Skeletal muscle cell (primary cell): ENCODE data around the gene RNF144B.

Experiments used
- DNase-seq: peaks from one replicate; pipeline ENCODE4 v3.0.0-alpha.2; 2010; ENCODE audit warnings: low read depth
- H3K4me3 ChIP-seq: 2 replicates; pipeline ENCODE4 v1.5.1; 2011; ENCODE audit warnings: low read depth, mild to moderate bottlenecking, control low read depth, low read length, moderate library complexity

Gene RNF144B

GRCh38 chr6:18497006-18497405 lies 109.9 kb downstream of the RNF144B start:
- no peak overlapping the region for H3K4me3 ChIP-seq
- no peak for DNase-seq

- no peak for DNase-seq
- no peak overlapping the region for H3K4me3 ChIP-seq
Measured at GRCh38 chr6:18498408-18498807, 111.3 kb downstream of the RNF144B start.

- no peak overlapping the region for H3K4me3 ChIP-seq
- DNase-seq: no peak
Measured at GRCh38 chr6:18500921-18501662, 113.9 kb downstream of the RNF144B start.

GRCh38 chr6:18501663-18502013 lies 114.5 kb downstream of the RNF144B start:
- DNase-seq: peak; percentile 66
- no peak overlapping the region for H3K4me3 ChIP-seq

- no peak overlapping the region for H3K4me3 ChIP-seq
- DNase-seq: no peak
Measured at GRCh38 chr6:18503206-18503592, 116.0 kb downstream of the RNF144B start.

GRCh38 chr6:18503593-18504231 lies 116.6 kb downstream of the RNF144B start:
- peak overlapping the region; percentile 16 for H3K4me3 ChIP-seq
- peak; percentile 47 for DNase-seq

- no peak for DNase-seq
- H3K4me3 ChIP-seq: no peak overlapping the region
Measured at GRCh38 chr6:18504232-18504596, 117.1 kb downstream of the RNF144B start.

GRCh38 chr6:18506382-18507017 lies 119.3 kb downstream of the RNF144B start:
- DNase-seq: no peak

GRCh38 chr6:18507018-18507415 lies 119.9 kb downstream of the RNF144B start:
- DNase-seq: no peak
- no peak overlapping the region for H3K4me3 ChIP-seq

More at GRCh38 chr6:18506382-18507017, 119.3 kb downstream of the RNF144B start:
- H3K4me3 ChIP-seq: no peak overlapping the region

GRCh38 chr6:18507561-18507960 lies 120.4 kb downstream of the RNF144B start:
- peak; percentile 43 for DNase-seq
- H3K4me3 ChIP-seq: no peak overlapping the region

GRCh38 chr6:18509871-18510643 lies 122.9 kb downstream of the RNF144B start:
- no peak for DNase-seq
- no peak overlapping the region for H3K4me3 ChIP-seq

- H3K4me3 ChIP-seq: no peak overlapping the region
- DNase-seq: no peak
Measured at GRCh38 chr6:18510644-18511033, 123.5 kb downstream of the RNF144B start.

- no peak overlapping the region for H3K4me3 ChIP-seq
- DNase-seq: no peak
Measured at GRCh38 chr6:18511211-18511610, 124.1 kb downstream of the RNF144B start.

- no peak overlapping the region for H3K4me3 ChIP-seq
- no peak for DNase-seq
Measured at GRCh38 chr6:18513253-18513798, 126.2 kb downstream of the RNF144B start.

- no peak overlapping the region for H3K4me3 ChIP-seq
- DNase-seq: no peak
Measured at GRCh38 chr6:18514180-18514579, 127.0 kb downstream of the RNF144B start.

GRCh38 chr6:18515767-18516166 lies 128.6 kb downstream of the RNF144B start:
- H3K4me3 ChIP-seq: no peak overlapping the region
- DNase-seq: no peak
